GM19035 (cell line): ENCODE data around the gene NPPA.
"Not testable (repeated sequence)": the region's sequence is repeated elsewhere in the genome, so short reads cannot be mapped to it uniquely, and the experiment has no call there.

Experiments
- ATAC-seq: cut with Tn5 transposase; IDR thresholded peaks from one replicate; pipeline ENCODE4 v1.9.1; 2021; ENCODE audit not compliant: unreplicated experiment

NPPA gene

DNA sequence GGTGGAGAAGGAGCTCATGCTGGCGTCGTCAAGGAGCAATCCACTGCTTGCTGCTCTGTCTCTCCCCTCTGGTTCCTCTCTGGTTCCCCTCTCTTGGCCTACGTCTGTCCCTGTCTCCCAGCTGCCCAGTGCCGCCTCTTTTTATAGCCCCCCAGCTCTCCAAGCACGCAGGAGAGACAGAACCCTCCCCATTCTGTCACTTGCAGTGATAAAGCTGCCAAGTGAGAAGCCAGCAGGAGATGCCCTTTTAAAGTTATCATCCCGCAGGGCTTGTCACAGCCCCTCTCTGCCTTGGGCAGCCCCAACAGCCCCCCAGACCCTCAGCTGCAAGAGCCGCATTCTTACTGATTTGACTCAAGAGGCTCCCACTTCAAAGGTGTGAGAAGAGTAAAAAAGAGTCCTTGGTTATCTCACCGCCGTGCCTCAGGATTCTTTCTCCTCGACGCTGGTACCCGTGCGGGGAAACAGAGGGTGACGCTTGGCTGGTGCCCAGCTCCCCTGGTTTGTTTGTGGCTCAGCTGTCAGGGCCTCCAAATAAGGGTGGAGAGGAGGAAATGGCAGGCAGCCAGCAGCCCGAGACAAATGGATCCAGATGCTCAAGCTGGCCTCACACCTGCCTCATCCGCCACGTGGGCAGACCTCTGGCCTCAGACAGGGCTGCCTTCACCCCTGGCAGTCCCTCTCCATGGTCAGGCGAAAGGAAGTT, at the start of gene NPPA:
NPPA (minus strand) TSS at position 117 of the 706 bp plus-strand sequence; CDS start at position 18, 99 bp downstream.
- no peak for ATAC-seq

DNA sequence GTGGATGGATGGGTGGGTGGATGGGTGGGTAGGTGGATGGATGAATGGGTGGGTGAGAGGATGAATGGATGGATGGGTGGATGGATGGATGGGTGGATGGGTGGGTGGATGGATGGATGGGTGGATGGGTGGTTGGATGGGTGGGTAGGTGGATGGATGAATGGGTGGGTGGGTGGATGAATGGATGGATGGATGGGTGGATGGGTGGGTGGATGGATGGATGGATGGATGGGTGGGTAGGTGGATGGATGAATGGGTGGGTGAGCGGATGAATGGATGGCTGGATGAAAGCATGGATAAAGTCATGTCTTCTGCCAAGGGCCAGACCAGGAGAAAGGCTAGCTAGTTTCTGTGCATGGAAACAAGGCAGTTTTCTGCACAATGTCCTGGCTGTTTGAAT, 46.9 kb upstream of the NPPA start:
- ATAC-seq = not testable (repeated sequence)

DNA sequence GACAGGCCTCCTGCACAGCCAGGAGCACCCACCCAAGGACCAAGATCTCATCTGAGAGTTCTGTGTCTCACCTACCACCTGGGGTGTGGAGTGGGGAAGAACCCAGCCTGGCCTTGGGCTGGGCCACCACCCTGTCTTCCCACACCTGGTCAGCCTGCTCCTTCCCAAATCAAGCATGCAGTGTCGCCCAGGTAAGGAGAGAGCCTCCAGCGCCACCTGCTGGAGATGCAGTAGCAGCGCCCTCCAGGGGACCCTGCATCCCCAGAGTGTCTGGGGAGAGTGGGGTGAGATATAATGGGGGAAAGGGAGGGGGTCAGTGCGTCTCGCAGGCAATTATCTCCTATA, 46.3 kb upstream of the NPPA start:
- ATAC-seq = no peak

DNA sequence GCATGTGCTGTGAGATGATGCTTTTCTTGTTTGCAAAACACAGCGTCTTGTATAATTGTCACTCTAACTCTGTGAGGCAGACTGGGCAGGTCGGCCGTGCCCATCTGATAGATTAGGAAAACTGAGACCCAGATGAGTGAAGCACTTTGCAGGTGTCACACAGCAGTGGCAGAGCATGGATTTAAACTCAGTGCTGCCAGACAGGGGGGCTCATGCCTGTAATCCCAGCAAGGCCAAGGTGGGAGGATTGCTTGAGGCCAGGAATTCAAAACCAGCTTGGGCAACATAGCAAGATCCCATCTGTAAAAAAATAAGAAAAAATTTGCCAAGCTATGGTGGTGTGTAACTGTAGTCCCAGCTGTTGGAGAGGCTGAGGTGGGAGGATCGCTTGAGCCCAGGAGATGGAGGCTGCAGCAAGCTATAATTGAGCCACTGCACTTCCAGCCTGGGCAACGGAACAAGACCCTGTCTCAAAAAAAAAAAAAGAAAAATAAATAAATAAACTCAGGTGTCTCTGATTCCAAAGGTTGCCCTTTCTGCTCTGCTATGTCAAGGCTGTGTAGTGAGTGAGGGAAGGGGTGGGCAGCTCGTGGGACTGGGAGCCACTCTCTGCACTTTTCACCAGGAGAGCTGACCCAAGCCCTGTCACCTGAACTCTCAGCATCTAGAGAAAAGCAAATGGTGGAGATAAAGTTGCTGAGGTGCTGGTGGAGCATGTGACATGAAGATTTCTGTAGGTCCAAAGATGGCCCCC, 44.0 kb upstream of the NPPA start:
- no peak for ATAC-seq

DNA sequence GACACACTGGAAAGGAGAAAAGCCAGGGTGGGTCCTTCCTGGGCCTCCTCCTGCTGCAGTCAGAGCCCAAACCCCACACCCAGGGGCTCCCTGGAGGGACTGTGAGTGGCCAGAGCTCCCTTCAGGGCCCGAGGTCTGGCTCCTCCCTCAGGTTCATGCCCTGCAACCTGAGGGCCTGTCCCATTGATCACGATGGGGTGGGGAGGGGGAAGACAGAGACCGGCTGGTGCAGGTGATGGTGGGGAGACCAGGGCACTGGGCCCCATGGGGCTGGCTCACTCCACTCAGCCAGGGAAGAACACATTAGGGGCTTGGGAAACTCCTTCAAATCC, 41.3 kb upstream of the NPPA start:
- no peak for ATAC-seq

DNA sequence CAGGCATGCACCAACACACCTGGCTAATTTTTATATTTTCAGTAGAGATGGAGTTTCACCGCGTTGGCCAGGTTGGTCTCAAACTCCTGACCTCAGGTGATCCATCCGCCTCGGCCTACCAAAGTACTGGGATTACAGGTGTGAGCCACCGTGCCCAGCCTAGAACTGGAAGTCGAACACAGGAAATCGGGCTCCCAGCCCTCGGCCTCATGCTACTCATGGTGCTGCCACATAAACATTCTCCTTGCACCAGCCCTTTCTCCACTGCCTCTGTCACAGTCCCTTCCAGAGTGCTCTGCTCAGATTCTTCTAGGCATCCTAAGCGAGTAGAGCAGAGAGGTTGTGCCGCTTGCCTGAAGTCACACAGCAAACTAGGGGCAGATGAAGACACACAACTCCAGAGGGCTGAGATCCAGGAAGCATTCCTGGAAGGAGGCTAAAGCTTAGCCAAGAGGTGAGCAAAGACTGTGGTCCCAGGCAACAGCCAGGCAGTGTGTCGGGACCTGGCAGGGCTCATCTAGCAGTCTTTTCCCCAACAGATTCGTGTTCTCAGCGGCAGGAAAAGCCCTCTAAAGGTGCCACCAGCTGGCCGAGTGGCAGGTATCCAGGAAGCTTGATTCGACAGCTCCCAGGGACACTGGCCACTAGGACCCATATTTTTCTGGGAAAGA, 40.8 kb upstream of the NPPA start:
- ATAC-seq = no peak

DNA sequence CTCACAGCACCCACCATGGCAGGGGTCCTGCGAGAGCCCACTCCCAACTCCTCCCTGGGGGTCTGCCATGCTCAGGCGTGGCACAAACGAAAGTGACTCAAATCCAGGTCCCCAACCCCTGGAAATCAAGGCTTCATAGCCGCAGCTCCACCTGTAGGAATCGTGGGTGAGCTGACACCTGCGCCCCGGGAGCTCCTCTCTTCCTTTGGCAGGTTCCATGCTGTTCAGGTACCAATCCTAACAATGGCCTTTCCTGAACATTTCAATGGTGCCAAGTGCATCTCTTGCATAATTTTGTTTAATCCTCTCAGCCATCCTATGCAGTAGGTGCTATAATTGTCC, 40.1 kb upstream of the NPPA start:
- ATAC-seq = no peak

DNA sequence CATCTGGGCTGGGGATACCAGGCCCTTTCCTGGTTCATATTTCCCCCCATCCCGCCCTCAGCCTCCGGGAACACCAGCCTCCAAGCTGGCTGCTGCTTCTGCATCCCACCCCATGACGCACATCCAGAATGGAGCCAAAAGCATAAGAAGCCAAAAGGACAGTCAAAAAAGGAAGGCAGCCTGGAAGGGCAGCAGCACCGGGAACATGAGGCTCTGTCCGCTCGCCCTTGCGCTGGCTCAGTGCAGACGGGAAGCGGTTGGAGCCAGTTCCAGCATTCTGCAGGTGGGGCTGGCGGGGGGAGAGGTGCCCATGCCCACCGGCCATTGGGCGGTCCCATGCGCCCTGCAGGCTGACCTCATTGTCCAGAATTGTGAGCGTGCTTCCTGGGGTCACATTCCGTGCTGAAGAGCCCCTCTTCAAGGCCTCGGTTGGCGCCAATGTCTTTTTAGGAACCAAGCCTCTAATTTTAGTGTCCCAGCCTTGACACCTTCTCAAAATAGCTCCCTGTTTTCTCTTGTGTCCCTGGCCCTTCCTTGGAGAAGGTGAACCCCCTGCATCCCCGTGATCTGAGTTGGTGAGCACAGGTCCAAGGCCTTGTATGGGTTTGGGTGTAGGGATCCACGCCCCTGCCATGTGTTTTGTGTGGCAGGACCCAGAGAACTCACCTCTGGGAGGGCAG, 39.5 kb upstream of the NPPA start:
- no peak for ATAC-seq

DNA sequence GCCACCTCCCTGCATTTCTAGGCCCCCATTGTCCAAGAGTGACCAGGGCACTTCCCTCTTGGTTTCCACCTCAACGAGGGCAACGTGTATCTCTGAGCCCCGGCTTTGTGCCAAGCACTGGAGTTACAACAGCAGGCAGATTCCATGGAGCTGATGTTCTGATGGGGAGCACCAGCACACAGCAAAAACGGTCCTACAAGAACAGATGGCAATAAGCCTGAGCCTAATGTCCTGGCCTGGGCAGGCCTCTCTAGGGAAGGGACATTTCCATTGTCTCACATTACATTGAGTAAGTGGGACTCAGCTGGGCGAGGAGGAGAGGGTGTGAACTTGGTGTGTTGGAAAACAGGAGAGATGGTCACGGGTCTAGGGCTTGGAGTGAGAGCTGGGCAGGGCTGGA, 38.3 kb upstream of the NPPA start:
- no peak for ATAC-seq

DNA sequence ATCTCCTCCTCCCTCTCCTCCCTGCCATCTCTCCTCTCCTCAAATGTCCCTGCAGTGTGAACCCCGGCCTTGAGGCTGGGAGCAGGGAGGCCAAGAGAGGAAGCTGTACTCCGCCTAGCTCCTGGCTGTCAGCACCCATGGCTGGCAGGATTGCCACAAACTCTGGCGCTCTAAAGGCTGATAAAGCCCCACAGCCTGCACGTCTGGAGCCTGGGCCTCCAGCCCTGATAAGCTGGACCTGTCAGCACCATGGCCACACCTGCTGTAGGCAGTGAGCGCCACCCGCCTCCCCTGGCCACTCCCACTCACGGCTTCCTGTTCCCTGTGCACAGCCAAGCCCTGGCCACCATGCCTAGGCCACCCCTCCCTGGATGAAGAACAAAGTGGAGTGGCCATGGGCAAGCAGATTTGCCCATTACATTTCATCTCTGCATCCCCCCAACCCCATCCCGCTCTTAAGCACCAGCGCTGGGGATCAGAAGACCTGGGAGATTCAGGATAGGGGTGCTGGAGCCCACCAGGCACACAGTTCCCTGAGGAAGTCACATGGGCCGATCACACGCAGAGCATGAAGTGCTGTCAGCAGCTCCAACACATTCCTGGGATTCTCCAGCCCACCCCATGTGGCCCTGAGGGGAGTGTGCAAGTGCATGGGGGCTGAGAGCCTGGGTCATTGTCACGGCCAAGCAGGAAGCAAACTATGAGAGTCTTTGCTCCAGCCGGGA, 35.4 kb upstream of the NPPA start:
- no peak for ATAC-seq

DNA sequence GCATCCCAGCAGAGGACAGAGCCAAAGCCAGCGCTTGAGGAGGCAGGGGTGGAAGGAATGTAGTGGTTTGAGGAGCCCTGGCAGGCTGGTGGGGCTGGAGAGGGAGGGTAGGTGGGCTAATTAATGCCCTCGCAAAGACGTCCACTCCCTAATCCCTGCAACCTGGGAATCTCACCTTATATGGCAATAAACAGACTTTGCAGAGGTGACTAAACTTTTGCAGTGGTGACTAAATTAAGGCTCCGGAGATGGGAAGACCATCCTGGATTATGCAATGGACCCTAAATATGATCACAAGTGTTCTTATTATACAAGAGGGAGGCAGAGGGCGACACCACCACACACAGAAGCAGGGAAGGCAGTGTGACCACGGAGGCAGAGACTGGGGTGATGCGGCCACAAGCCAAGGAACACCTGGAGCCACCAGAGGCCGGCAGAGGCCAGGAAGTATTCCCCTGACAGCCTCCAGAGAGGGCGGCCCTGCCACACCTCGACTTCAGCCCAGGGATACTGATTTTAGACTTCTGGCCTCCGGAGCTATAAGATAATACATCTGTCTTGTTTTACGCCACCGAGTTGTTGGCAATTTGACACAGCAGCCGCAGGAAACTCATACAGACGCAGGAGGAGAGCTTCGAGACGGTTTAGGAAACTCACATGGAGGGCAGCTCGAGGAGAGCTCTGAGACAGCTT, 34.3 kb upstream of the NPPA start:
- no peak for ATAC-seq

DNA sequence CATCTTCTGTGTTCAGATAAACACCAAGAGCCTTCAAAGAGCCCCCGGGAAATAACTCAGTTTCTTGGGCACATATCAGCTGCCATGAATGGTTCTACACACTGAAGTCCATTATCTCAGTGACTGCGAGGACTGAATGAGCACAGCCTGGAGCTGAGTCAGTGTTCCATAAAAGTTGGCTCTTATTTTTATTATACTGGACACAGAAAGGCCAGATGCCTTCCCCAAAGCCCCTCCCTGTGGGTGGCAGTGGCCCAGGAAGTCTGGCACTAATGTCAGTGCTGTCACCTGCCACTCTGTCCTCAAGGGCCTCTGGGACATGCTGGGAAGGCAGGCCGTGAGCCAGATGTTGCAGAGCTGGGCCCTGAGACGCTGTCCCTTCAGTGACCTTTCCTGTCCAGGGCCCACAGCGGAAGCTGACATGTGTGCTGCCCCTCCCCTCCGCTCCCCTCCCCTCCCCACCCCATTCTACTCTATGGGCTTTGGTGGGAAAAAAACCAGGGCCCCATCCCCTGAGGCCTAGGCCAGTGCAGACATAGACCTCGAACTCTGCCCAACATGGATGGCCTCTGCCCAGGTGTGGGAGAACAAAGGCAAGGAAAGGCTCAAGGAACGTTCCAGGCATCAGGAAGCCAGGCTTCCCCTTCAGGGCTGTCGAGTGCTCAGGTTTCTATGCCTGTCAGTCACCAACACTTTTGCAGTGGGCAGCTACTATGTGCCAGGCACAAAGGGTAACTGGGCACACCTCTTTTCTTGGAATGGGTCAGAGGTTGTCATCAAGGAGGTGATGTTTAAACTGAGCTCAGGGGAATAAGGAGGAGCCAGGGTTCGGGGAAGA, 33.5 kb upstream of the NPPA start:
- ATAC-seq = no peak

DNA sequence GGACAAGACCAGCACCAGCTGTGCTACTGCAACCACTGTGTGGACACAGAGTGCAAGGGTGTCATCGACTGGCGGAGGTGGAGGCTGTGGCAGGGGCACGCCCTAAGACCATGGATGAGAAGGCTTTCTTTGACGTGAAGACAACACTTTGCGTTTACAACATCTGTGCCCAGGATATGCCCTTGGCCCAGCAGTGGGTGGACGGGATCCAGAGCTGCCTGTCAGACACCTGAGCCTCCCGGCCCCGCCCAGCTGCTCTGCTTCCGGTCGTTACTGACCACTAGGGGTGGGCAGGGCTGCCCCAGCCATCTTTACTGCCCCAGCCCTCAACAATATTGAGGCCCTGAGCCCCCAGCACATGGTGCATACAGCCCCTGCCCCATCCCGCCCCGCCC, 32.6 kb upstream of the NPPA start:
- ATAC-seq = no peak

DNA sequence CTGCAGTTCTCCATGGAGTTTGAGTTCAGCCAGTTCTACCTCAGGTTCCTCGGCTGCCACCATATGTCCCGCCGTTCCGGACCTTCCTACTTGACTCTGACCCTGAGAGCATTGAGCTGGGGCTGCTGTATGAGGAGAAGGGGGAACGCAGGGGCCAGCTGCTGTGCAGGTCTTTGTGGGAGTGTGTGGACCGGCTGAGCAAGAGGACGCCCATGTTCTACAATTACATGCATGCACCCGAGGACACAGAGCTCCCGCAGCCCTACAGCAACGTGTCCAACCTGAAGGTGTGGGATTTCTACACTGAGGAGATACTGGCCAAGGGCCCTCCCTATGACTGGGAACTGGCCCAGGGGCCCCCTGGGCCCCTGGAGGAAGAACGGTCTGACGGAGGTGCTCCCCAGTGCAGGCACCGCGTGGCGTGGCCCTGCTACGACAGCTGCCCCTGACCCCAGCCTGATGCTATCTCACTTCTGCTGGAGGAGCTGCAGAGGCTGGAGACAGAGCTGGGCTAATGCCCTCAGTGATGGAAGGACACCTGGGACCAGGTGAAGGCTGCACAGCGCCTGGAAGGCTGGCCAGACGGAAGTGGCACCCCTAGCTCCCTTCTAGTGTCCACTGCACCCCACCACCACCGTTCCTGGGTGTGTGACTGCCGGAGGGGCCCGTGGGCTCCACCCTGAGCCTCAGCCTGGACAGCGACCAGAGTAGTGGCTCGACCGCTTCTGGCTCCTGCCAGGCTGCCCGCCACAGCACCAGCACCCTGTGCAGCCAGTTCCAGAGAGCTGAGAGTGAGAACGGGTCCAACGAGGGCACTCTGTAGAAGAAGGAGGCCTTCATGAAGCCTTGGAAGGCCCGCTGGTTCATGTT, 32.0 kb upstream of the NPPA start:
- no peak for ATAC-seq

DNA sequence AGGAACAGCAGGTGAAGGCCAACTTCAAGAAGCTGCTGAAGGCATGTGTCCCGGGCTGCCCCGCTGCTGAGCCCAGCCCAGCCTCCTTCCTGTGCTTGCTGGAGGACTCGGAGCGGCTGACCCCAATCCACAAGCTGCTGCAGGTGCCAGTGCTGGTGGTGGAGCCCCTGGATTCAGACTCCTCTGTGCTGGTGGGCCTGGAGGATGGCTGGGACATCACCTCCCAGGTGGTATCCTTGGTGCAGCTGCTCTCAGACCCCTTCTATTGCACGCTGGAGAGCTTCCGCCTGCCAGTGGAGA, 31.3 kb upstream of the NPPA start:
- no peak for ATAC-seq

DNA sequence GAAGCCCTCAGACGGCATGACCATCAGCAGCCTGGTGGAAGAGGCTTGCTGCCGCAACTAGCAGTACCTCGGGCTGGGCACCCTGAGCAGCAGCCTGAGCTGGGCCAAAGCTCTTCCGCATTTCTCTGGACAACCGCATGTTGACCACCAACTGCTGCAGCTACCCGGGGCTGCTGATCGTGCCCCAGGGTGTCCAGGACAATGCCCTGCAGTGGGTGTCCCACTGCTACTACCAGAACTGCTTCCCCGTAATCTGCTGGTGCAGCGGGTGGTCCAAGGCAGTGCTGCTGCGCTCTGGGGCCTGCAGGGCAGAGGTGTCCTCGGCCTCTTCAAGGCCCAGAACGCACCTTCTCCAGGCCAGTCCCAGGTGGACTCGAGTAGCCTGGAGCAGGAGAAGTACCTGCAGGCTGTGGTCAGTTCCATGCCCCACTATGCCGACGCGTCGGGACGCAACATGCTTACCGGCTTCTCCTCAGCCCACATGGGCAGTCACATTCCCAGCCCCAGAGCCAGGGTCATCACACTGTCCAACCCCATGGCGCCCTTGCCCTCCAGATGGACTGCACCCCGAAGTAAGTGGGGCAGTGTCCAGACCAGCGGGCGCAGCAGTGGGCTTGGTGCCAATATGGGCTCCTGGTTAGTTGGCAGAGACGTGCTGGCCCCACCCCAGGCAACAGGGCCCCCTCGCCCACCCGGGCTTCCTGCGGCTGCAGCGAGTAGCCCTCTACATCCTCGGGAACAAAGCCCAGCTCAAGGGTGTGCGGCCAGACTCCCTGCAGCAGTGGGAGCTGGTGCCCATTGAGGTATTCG, 30.7 kb upstream of the NPPA start:
- ATAC-seq = no peak

DNA sequence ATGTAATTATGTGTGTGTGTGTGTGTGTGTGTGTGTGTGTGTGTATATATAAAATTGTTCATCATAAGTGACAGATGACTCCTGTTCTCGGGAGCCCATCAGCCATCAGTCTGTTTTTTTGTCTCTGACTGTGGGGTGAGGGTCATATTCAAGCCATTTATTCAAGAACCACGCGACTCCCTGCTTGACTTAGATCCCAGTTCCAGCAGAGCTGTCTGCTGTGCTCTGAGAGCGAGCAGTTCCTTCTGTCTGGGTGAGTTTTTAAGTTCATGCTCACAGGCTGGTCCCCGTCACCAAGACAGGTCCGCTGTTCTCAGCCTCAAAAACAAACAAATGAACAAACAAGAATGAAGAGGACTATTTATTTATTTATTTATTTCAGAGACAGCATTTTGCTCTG, 29.5 kb upstream of the NPPA start:
- ATAC-seq = no peak

DNA sequence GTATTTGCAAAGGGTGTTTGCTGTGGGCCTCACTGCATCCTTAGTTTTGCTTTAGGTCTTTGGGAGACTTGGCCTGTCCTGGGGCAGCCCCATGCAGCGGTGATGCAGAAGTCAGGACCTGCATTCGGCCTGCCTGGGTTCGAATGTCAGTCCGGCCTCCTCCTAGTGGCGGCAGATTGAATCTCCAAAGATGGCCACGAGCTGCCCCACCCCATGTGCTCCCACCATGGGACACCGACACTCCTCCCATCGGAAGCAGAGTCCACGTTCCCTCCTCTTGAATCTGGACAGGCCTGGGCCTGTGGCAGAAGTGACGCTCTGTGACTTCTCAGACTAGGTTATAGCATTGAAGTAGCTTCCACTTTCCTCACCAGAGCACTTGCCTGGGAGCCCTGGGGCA, 27.5 kb upstream of the NPPA start:
- no peak for ATAC-seq
